Trophoblast cell (in vitro differentiated cells and primary cell): ENCODE data around the gene ABTB2.

Source experiments
- DNase-seq, 2 donors: peaks; one replicate each; pipeline ENCODE4 v3.0.0-alpha.2; 2016
- H2AFZ ChIP-seq: 2 replicates; pipeline ENCODE4 v1.6.1; 2013; ENCODE audit warnings: low read length, moderate library complexity, mild to moderate bottlenecking; ENCODE audit not compliant: insufficient read depth, poor library complexity
- H2AK5ac ChIP-seq: 2 replicates; pipeline ENCODE4 v1.6.1; 2013; ENCODE audit warnings: mild to moderate bottlenecking, low read length
- H2BK120ac ChIP-seq: 2 replicates; pipeline ENCODE4 v1.6.1; 2013; ENCODE audit warnings: low read length, mild to moderate bottlenecking, moderate library complexity; ENCODE audit not compliant: insufficient read depth, poor library complexity
- H2BK12ac ChIP-seq: 2 replicates; pipeline ENCODE4 v1.6.1; 2013; ENCODE audit warnings: mild to moderate bottlenecking, low read length, moderate library complexity
- H2BK5ac ChIP-seq: 2 replicates; pipeline ENCODE4 v1.6.1; 2013; ENCODE audit warnings: low read length, low read depth, moderate library complexity, mild to moderate bottlenecking; ENCODE audit not compliant: poor library complexity
- H3K14ac ChIP-seq: 2 replicates; pipeline ENCODE4 v1.6.1; 2013; ENCODE audit warnings: mild to moderate bottlenecking, low read length
- H3K18ac ChIP-seq: 2 replicates; pipeline ENCODE4 v1.6.1; 2013; ENCODE audit warnings: mild to moderate bottlenecking, low read length
- H3K23ac ChIP-seq: 2 replicates; pipeline ENCODE4 v1.6.1; 2013; ENCODE audit warnings: low read length
- H3K27ac ChIP-seq: 2 replicates; pipeline ENCODE4 v1.5.1; 2013; ENCODE audit warnings: low read depth, mild to moderate bottlenecking, inconsistent platforms, low read length, moderate library complexity
- H3K27me3 ChIP-seq: 2 replicates; pipeline ENCODE4 v1.6.1; 2013; ENCODE audit warnings: inconsistent platforms, mild to moderate bottlenecking, low read length, moderate library complexity; ENCODE audit not compliant: insufficient read depth
- H3K36me3 ChIP-seq, 2 experiments: 1 replicate in 1 of 2; 2 replicates in 1 of 2; pipeline ENCODE4 v1.6.1; 2013; ENCODE audit warnings: low read length in 2 of 2, mild to moderate bottlenecking in 2 of 2, moderate library complexity in 1 of 2; ENCODE audit not compliant: insufficient read depth in 2 of 2, control insufficient read depth in 1 of 2
- H3K4ac ChIP-seq: 2 replicates; pipeline ENCODE4 v1.6.1; 2013; ENCODE audit warnings: low read depth, mild to moderate bottlenecking, low read length, moderate library complexity
- H3K4me1 ChIP-seq, 2 experiments: 1 replicate in 1 of 2; 2 replicates in 1 of 2; pipeline ENCODE4 v1.6.1; 2013; ENCODE audit warnings: low read length in 2 of 2, mild to moderate bottlenecking in 2 of 2, moderate library complexity in 1 of 2; ENCODE audit not compliant: insufficient read depth in 2 of 2, control insufficient read depth in 1 of 2
- H3K4me2 ChIP-seq: 2 replicates; pipeline ENCODE4 v1.6.1; 2013; ENCODE audit warnings: inconsistent platforms, mild to moderate bottlenecking, low read length, moderate library complexity
- H3K4me3 ChIP-seq: 2 replicates; pipeline ENCODE4 v1.5.1; 2013; ENCODE audit warnings: mild to moderate bottlenecking, low read depth, low read length, inconsistent platforms
- H3K79me1 ChIP-seq: one replicate; pipeline ENCODE4 v1.6.1; 2013; ENCODE audit warnings: low read length
- H3K79me2 ChIP-seq: 2 replicates; pipeline ENCODE4 v1.6.1; 2013; ENCODE audit warnings: low read length, mild to moderate bottlenecking; ENCODE audit not compliant: control insufficient read depth, insufficient read depth, poor library complexity
- H3K9ac ChIP-seq: 2 replicates; pipeline ENCODE4 v1.6.1; 2013; ENCODE audit warnings: mild to moderate bottlenecking, low read length
- H3K9me3 ChIP-seq: 2 replicates; pipeline ENCODE4 v1.6.1; 2013; ENCODE audit warnings: low read depth, mild to moderate bottlenecking, control low read depth, inconsistent platforms, low read length; ENCODE audit not compliant: insufficient read depth
- H4K12ac ChIP-seq: 2 replicates; pipeline ENCODE4 v1.6.1; 2013; ENCODE audit warnings: low read depth, mild to moderate bottlenecking, low read length, moderate library complexity
- H4K8ac ChIP-seq: 2 replicates; pipeline ENCODE4 v1.6.1; 2013; ENCODE audit warnings: low read depth, mild to moderate bottlenecking, low read length, moderate library complexity
- H4K91ac ChIP-seq: one replicate; pipeline ENCODE4 v1.6.1; 2013; ENCODE audit warnings: low read depth, mild to moderate bottlenecking, low read length, moderate library complexity
- WGBS: extraction: QIAGEN DNeasy Blood & Tissue Kit; methylation state at CpG from one replicate; pipeline ENCODE4 v1.1.7; 2013; ENCODE audit warnings: missing lambda C conversion rate; ENCODE audit not compliant: insufficient read length, insufficient coverage; ENCODE audit errors: extremely low coverage; 5-methylcytosine and 5-hydroxymethylcytosine counted together

Gene ABTB2

DNA sequence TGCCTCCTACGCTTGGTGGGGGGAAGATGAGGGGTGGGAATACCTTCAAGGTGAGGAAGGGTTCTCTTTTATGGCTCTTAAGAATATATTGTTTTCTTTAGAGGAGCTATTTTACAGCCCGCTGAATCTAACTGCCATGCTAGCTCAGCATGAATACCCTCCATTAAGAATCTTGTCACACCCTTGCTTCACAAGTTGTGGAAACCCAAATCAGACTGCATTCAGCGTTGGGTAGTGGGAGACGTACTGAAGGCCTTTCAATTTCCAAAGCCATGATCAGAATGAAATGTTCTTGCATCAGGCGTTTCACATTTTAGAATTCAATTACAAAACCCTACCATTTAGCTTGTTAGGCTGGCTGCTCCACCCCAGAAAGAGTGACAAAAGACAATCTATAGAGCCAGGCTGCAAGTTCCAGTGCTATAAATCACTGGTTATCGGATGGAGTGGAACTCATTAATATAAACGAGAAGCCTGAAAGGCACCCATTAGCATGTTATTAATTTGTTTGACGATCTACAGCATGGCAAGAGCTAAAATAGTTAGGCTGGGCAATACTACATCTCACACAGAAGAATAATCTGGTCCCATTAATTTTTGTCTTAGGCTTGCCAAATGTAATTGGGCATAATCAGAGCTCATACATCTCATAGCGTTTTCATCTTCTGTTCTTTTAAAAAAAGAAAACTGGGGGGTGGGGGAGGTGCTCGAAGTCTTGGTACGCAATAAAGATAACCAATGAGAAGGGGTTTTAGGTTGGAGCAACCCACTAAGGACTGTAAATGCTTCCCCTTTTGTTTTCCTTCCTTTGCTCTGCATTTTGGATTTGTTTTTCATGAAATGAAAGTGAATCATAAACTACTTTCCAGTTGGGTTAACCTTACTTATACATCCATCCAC lies 57.5 kb downstream of the ABTB2 start:
- Histone ChIP-seq H3K4ac (no peak overlapping the region), H3K23ac (no peak overlapping the region), H2AFZ (no peak overlapping the region), H2BK120ac (no peak overlapping the region), H3K4me1 (peaks cover 8 to 12% of the 10 kb centered on the region in 2 experiments), H2AK5ac (no peak overlapping the region), H4K12ac (no peak overlapping the region), H3K79me2 (no peaks in the 10 kb centered on the region), H3K27ac (no peak overlapping the region), H2BK5ac (no peak overlapping the region), H3K36me3 (no peaks in the 10 kb centered on the region), H3K14ac (no peak overlapping the region), H4K8ac (no peak overlapping the region), H3K79me1 (no peaks in the 10 kb centered on the region), H3K27me3 (no peaks in the 10 kb centered on the region), H3K9ac (no peak overlapping the region), H3K9me3 (no peaks in the 10 kb centered on the region), H3K4me2 (no peak overlapping the region), H3K18ac (no peak overlapping the region), H4K91ac (no peak overlapping the region), H2BK12ac (no peak overlapping the region), H3K4me3 (no peak overlapping the region)
- no peak for DNase-seq
- no CpG with 5 or more reads among the region's 11 CpGs for WGBS

DNA sequence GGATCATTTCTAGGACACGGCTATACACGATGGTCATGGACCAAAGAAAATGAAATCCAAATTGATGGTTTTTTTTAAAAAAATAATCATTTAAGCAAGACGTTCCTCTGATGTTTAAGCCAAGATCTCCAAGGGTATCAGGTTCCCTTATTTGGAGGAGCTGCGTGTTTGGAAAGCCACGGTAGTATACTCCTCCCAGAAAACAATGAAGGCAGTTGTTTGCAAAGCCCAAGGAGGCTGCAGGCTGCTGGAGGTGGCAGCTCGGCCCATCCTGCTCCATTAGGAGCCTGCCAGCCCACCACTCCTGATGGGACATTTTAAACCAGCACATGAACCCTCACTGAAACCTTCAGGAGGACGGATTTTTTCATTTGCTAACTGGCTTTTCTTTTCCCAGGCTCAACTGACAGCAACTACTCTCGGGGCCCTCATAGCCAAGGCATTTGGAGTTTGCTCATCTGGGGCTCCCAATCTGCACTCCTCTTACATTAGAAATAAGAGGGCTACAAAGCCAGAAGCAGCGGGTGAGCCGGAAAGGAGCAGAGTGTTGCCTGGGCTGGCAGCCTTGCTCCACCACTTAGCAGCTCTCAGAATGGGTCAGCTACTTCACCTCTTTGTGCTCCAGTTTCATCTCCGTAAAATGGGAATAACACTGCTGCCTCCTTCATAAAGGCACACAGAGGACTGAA lies 58.4 kb downstream of the ABTB2 start:
- no peaks in the 10 kb centered on the region for H3K9me3 ChIP-seq

GRCh38 chr11:34298871-34299270 lies 58.9 kb downstream of the ABTB2 start:
- no peak overlapping the region for H2BK5ac ChIP-seq
- H3K27me3 ChIP-seq: no peaks in the 10 kb centered on the region
- peaks cover 8 to 12% of the 10 kb centered on the region in 2 experiments for H3K4me1 ChIP-seq
- no peak overlapping the region for H4K91ac ChIP-seq
- H3K27ac ChIP-seq: no peak overlapping the region
- H2BK120ac ChIP-seq: no peak overlapping the region
- no peaks in the 10 kb centered on the region for H3K9me3 ChIP-seq
- H3K79me1 ChIP-seq: peaks cover 1% of the 10 kb centered on the region
- no peak overlapping the region for H2BK12ac ChIP-seq
- DNase-seq: no peak
- no peak overlapping the region for H3K9ac ChIP-seq
- H3K14ac ChIP-seq: no peak overlapping the region
- H3K18ac ChIP-seq: no peak overlapping the region
- no peak overlapping the region for H4K12ac ChIP-seq
- no peak overlapping the region for H3K4ac ChIP-seq
- H3K4me3 ChIP-seq: no peak overlapping the region
- H3K79me2 ChIP-seq: no peaks in the 10 kb centered on the region
- H4K8ac ChIP-seq: no peak overlapping the region
- no peak overlapping the region for H2AK5ac ChIP-seq
- WGBS: no CpG with 5 or more reads among the region's 2 CpGs
- no peak overlapping the region for H3K23ac ChIP-seq
- no peak overlapping the region for H3K4me2 ChIP-seq
- H3K36me3 ChIP-seq: no peaks in the 10 kb centered on the region
- H2AFZ ChIP-seq: no peak overlapping the region

More for the DNA sequence above, 58.4 kb downstream of the ABTB2 start:
- Histone ChIP-seq H3K23ac (no peak overlapping the region), H4K91ac (no peak overlapping the region), H2BK12ac (no peak overlapping the region), H2AK5ac (no peak overlapping the region), H2BK5ac (no peak overlapping the region), H3K4me3 (no peak overlapping the region), H4K12ac (no peak overlapping the region), H3K36me3 (no peaks in the 10 kb centered on the region), H3K14ac (no peak overlapping the region), H2BK120ac (no peak overlapping the region), H3K4me1 (peaks cover 8 to 12% of the 10 kb centered on the region in 2 experiments), H3K27ac (no peak overlapping the region), H2AFZ (no peak overlapping the region), H3K27me3 (no peaks in the 10 kb centered on the region), H4K8ac (no peak overlapping the region), H3K9ac (no peak overlapping the region), H3K79me1 (no peaks in the 10 kb centered on the region), H3K79me2 (no peaks in the 10 kb centered on the region), H3K4ac (no peak overlapping the region), H3K4me2 (no peak overlapping the region), H3K18ac (no peak overlapping the region)
- no CpG with 5 or more reads among the region's 11 CpGs for WGBS
- DNase-seq: no peak

DNA sequence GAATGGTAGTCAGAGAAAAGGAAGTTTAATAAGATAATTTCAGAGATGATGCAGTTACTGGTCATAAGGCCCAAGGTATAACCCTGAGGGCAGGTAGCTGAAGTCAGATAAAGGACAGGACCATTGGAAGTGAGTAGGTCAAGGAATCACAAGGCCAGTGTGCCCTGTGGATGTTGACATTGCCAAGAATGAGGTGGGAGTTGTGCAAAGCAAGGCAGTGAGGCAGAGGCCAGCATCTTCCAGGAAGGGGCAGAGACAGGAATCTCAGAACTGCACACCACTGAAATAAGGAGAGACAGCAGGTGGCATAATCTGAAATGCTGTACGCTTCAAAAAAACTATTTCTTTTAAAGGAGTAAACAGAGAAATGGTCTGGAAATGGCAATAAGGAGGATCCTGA lies 61.4 kb downstream of the ABTB2 start:
- Histone ChIP-seq H3K4me1 (peaks cover 0 to 2% of the 10 kb centered on the region in 2 experiments), H3K9ac (no peak overlapping the region), H4K12ac (no peak overlapping the region), H3K14ac (no peak overlapping the region), H3K79me2 (no peaks in the 10 kb centered on the region), H3K4me3 (no peak overlapping the region), H2BK5ac (no peak overlapping the region), H3K36me3 (no peaks in the 10 kb centered on the region), H3K27ac (no peak overlapping the region), H2AFZ (no peak overlapping the region), H3K27me3 (no peaks in the 10 kb centered on the region), H3K18ac (no peak overlapping the region), H4K91ac (no peak overlapping the region), H2AK5ac (no peak overlapping the region), H4K8ac (no peak overlapping the region), H3K4ac (no peak overlapping the region), H2BK12ac (no peak overlapping the region), H3K23ac (no peak overlapping the region), H3K4me2 (no peak overlapping the region), H2BK120ac (no peak overlapping the region), H3K79me1 (peaks cover 1% of the 10 kb centered on the region), H3K9me3 (no peaks in the 10 kb centered on the region)
- peak; percentile 84 to 85 for DNase-seq
- no CpG with 5 or more reads among the region's 1 CpG for WGBS
